ENCODE data around the gene ZDHHC1.

ZDHHC1 gene

GRCh38 chr16:67460961-67461360, 44.7 kb upstream of the ZDHHC1 start:
- DNase-seq (ENCODE audit: low read depth), result no peak
- H3K4me3 ChIP-seq (ENCODE audit: low read length), result no peak overlapping the region
- no peak for TF ChIP-seq CTCF (conservative IDR thresholded peaks at IDR 0.05; ENCODE audit: low read length)

- DNase-seq (ENCODE audit: low read depth), result no peak
- TF ChIP-seq CTCF (conservative IDR thresholded peaks at IDR 0.05; ENCODE audit: low read length), result no peak
- H3K4me3 ChIP-seq (ENCODE audit: low read length), result no peak overlapping the region
Measured at GRCh38 chr16:67460168-67460567, 43.9 kb upstream of the ZDHHC1 start.

- H3K4me3 ChIP-seq (ENCODE audit: low read length), result no peak overlapping the region
- no peak for TF ChIP-seq CTCF (conservative IDR thresholded peaks at IDR 0.05; ENCODE audit: low read length)
- no peak for DNase-seq (ENCODE audit: low read depth)
Measured at GRCh38 chr16:67459861-67460150, 43.5 kb upstream of the ZDHHC1 start.

GRCh38 chr16:67459066-67459860, 43.0 kb upstream of the ZDHHC1 start:
- no peak overlapping the region for H3K4me3 ChIP-seq (ENCODE audit: low read length)
- DNase-seq (ENCODE audit: low read depth), result no peak
- TF ChIP-seq CTCF (conservative IDR thresholded peaks at IDR 0.05; ENCODE audit: low read length), result no peak

GRCh38 chr16:67458121-67458641, 41.9 kb upstream of the ZDHHC1 start:
- H3K4me3 ChIP-seq (ENCODE audit: low read length), result no peak overlapping the region
- DNase-seq (ENCODE audit: low read depth), result no peak
- no peak for TF ChIP-seq CTCF (conservative IDR thresholded peaks at IDR 0.05; ENCODE audit: low read length)

GRCh38 chr16:67457611-67458010, 41.3 kb upstream of the ZDHHC1 start:
- DNase-seq (ENCODE audit: low read depth), result no peak
- TF ChIP-seq CTCF (conservative IDR thresholded peaks at IDR 0.05; ENCODE audit: low read length), result no peak
- no peak overlapping the region for H3K4me3 ChIP-seq (ENCODE audit: low read length)

- TF ChIP-seq CTCF (conservative IDR thresholded peaks at IDR 0.05; ENCODE audit: low read length), result peak; percentile 71
- H3K4me3 ChIP-seq (ENCODE audit: low read length), result no peak overlapping the region
- peak; percentile 78 for DNase-seq (ENCODE audit: low read depth)
Measured at GRCh38 chr16:67456391-67457081, 40.3 kb upstream of the ZDHHC1 start.
